ENCODE measurements around the gene CFAP119. TPM values are rescaled to one million over a fixed set of nuclear protein-coding genes. Genes with fewer than 3 reads are reported as not detected.

CFAP119 gene
- total and polyA plus RNA-seq, 9 of the 15 experiments (the other 6 are each of a cell fraction or from before 2014, with no cell fraction given) = 5.5 to 33.7 (median 9.6) TPM

- CTCF ChIA-PET (ENCODE audit: low intra/inter-chr PET ratio) = no interaction called here
- TF ChIP-seq, protein P1, sequence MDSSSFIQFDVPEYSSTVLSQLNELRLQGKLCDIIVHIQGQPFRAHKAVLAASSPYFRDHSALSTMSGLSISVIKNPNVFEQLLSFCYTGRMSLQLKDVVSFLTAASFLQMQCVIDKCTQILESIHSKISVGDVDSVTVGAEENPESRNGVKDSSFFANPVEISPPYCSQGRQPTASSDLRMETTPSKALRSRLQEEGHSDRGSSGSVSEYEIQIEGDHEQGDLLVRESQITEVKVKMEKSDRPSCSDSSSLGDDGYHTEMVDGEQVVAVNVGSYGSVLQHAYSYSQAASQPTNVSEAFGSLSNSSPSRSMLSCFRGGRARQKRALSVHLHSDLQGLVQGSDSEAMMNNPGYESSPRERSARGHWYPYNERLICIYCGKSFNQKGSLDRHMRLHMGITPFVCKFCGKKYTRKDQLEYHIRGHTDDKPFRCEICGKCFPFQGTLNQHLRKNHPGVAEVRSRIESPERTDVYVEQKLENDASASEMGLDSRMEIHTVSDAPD (CRISPR knock-in tag; IDR thresholded peaks at IDR 0.05) = no peak
- TF ChIP-seq HDAC6 (IDR thresholded peaks at IDR 0.05; ENCODE audit: low read depth, low read length) (no peak), ZNF384 (IDR thresholded peaks at IDR 0.05; ENCODE audit: low read depth, low read length) (no peak), ZNF24 (IDR thresholded peaks at IDR 0.05) (peak; percentile 79), HDAC2 (IDR thresholded peaks at IDR 0.05) (no peak; the same call in 1 of the 2 replicates), ZNF79 (CRISPR knock-in tag; IDR thresholded peaks at IDR 0.05; ENCODE audit: low read depth) (no peak), TEAD1 (CRISPR knock-in tag; IDR thresholded peaks at IDR 0.05) (no peak), NUFIP1 (IDR thresholded peaks at IDR 0.05; ENCODE audit: partially characterized antibody) (no peak), ZNF282 (CRISPR knock-in tag; IDR thresholded peaks at IDR 0.05) (0 out of 2 replicates have a peak, but pooled peaks have one; percentile 56), MAX (CRISPR knock-in tag; IDR thresholded peaks at IDR 0.05) (peak; percentile 35; the same call in 1 of the 2 replicates), ARNT (IDR thresholded peaks at IDR 0.05) (peak in 1 of 2 experiments; percentile 34; a peak in 1 of 4 replicates), FUS (optimal IDR thresholded peaks at IDR 0.05; ENCODE audit: low read depth, low read length) (no peak), ZNF584 (CRISPR knock-in tag; IDR thresholded peaks at IDR 0.05; ENCODE audit: low read depth) (no peak), NONO (IDR thresholded peaks at IDR 0.05; ENCODE audit: low read depth in 2 of 2, low read length in 1 of 2) (no peak), NCOA4 (IDR thresholded peaks at IDR 0.05; ENCODE audit: partially characterized antibody) (no peak), SMAD2 (IDR thresholded peaks at IDR 0.05; ENCODE audit: low read depth, low read length) (no peak)
- TF ChIP-seq, protein P2, sequence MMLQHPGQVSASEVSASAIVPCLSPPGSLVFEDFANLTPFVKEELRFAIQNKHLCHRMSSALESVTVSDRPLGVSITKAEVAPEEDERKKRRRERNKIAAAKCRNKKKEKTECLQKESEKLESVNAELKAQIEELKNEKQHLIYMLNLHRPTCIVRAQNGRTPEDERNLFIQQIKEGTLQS (IDR thresholded peaks at IDR 0.05) = 0 out of 2 replicates have a peak, but pooled peaks have one; percentile 29
- TF ChIP-seq, protein P2 (CRISPR knock-in tag; conservative IDR thresholded peaks at IDR 0.05) = no peak
- TF ChIP-seq, protein P3, sequence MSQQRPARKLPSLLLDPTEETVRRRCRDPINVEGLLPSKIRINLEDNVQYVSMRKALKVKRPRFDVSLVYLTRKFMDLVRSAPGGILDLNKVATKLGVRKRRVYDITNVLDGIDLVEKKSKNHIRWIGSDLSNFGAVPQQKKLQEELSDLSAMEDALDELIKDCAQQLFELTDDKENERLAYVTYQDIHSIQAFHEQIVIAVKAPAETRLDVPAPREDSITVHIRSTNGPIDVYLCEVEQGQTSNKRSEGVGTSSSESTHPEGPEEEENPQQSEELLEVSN (IDR thresholded peaks at IDR 0.05; ENCODE audit: borderline replicate concordance in 1 of 2, extremely low read depth in 1 of 2, insufficient read depth in 1 of 2, insufficient read length in 1 of 2, low read depth in 1 of 2, low read length in 1 of 2, poor library complexity in 1 of 2, severe bottlenecking in 1 of 2) = peak in 1 of 2 experiments; percentile 9
Measured at GRCh38 chr16:30805056-30805369, 43.2 kb upstream of the CFAP119 start.

More at GRCh38 chr16:30805056-30805369, 43.2 kb upstream of the CFAP119 start:
- H3K9ac ChIP-seq (ENCODE audit: insufficient read depth in 1 of 2, low read depth in 2 of 2, low read length in 2 of 2) = peak overlapping the region; percentile 82 to 93
- H3K9me3 ChIP-seq (replicated peaks; ENCODE audit: control insufficient read depth, insufficient read depth, low read depth, low read length) = no peaks in the 10 kb centered on the region
- FAIRE-seq = no peak
- no peaks in the 10 kb centered on the region for H3K27me3 ChIP-seq (ENCODE audit: control insufficient read depth in 2 of 2, insufficient read depth in 2 of 2, low read length in 2 of 2)
- ATAC-seq = peak; percentile 7
- peak overlapping the region; percentile 99 for H2AFZ ChIP-seq (ENCODE audit: low read depth, low read length)
- H3K4me3 ChIP-seq = peak overlapping the region; percentile 75
- POLR2A ChIA-PET = interaction anchor here (0.5 to 3.0 kb wide), 20 partner anchors 9 to 643 kb away, joined by 3 to 14 read pairs (median 4); partner anchors contain the start of gene ZNF629
- no peaks in the 10 kb centered on the region for H4K20me1 ChIP-seq (replicated peaks; ENCODE audit: control insufficient read depth, insufficient read depth, low read length)
- no peaks in the 10 kb centered on the region for H3K36me3 ChIP-seq (ENCODE audit: control insufficient read depth, insufficient read depth, low read length)
- no peaks in the 10 kb centered on the region for H3K9me1 ChIP-seq (ENCODE audit: control insufficient read depth, insufficient read depth, low read length)
- intact Hi-C loops (cut with micrococcal nuclease) (loop anchor here (1.0 to 5.0 kb wide), 2 partner anchors 18 to 72 kb away; partner anchors contain the start of gene ZNF629), in situ Hi-C loops (cut with MboI) (no loop called here)
- 85% methylated on average over 8 of the region's 8 CpGs for WGBS (ENCODE audit: insufficient coverage, low coverage, missing lambda C conversion rate)
- peak overlapping the region; percentile 81 for H3K27ac ChIP-seq (ENCODE audit: extremely low read depth, low read depth, low read length)
- peaks cover 5% of the 10 kb centered on the region; the same call in 1 of the 3 replicates for H3K79me2 ChIP-seq (ENCODE audit: control insufficient read depth, insufficient read depth, low read length)
- peaks cover 20 to 36% of the 10 kb centered on the region in 2 experiments for H3K4me1 ChIP-seq (replicated peaks in 1 of 2; ENCODE audit: control insufficient read depth in 2 of 2, insufficient read depth in 2 of 2, low read length in 2 of 2)
- H3K4me2 ChIP-seq (ENCODE audit: insufficient read depth, low read length) = peak overlapping the region; percentile 88
- BruUV-seq (replicated peaks) = TSS peak; percentile 95
- DNase-seq (ENCODE audit: extremely low read depth in 1 of 4, low spot score in 3 of 4) = peak in 1 of 4 experiments; percentile 48

Data from K562 (cell line).